Suppressor macrophage treated with lipopolysaccharide for 4 hours (primary cell): Measurements from ENCODE around the gene CHD5.
"Not testable (repeated sequence)": the region's sequence is repeated elsewhere in the genome, so short reads cannot be mapped to it uniquely, and the experiment has no call there.

Experiments used
- DNase-seq: peaks from one replicate; pipeline ENCODE4 v3.0.0-alpha.2; 2020

The CHD5 gene

GRCh38 chr1:6180268-6180706, at the start of gene CHD5:
Gene CHD5 (minus strand): TSS chr1:6180321. CDS start chr1:6180023, 298 bp downstream.
- no peak for DNase-seq

- DNase-seq = no peak
Measured at GRCh38 chr1:6225651-6226050, 45.5 kb upstream of the CHD5 start.

DNA sequence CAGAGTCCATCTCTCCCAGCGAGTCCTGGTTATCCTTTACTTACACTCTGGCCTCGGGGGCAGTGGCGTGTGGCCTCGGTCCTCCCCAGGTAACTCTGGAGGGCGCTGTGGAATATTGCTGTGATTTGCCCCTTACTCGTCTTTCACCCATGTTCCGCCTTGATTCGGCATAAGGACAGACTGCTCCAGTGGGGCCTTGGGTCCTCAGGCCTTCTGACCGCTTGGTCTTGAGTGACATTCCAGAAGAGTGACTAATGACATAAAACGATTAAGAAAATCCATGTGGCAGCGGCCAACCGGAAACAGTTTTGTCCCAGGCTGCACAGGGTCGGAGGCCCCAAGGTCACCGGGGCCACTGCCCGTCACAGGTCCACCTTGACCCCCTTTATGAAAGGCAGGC, 44.6 kb upstream of the CHD5 start:
- DNase-seq = no peak

- DNase-seq = no peak
Measured at GRCh38 chr1:6223617-6224016, 43.5 kb upstream of the CHD5 start.

DNA sequence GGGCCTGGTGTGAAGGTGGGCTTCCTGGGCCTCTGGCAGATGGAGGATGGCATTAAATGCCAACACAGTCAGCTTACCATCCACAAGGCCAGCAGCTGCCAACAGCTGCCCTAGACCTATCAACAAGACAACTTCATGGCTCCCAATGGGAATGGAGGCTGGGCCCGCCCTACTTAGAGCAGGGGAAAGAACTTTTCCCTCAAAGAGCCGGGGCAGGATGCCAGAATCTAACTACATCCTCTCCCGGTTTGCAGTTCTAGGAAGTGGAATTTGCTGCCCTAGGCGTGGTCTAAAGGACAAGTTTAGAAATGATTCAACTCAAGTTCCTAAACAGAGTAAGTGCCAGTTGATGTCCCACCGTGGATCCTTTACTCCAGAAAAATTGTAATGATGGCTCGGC, 42.5 kb upstream of the CHD5 start:
- no peak for DNase-seq

DNA sequence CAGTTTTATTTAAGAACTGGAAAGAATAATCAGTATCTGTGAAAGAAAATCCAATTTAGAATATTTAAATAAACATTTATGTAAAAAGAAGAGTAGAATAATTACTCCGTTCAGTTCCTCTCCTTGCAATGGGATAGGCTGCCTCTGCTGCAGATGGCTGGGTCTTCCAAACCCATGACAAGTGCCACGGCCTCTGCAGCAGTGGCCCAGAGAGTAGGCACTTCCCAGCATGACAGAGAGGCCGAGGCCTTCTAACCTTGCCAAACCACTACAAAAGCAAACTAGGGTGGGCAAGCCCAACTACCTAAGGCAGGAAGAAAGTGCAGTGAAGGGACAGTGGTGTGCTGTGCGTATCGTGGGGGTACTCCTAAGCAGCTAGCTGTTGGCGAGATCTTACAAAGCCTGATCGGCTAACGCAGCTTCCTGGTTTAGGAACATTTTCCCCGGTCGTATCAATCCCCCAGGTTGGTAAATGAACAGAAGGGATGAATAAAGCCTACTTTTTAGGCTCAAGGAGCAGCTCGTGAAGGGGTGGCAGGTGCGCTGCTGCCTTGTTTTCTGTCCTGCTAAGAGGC, 41.2 kb upstream of the CHD5 start:
- DNase-seq = no peak

- DNase-seq = no peak
Measured at GRCh38 chr1:6220236-6220635, 40.1 kb upstream of the CHD5 start.

DNA sequence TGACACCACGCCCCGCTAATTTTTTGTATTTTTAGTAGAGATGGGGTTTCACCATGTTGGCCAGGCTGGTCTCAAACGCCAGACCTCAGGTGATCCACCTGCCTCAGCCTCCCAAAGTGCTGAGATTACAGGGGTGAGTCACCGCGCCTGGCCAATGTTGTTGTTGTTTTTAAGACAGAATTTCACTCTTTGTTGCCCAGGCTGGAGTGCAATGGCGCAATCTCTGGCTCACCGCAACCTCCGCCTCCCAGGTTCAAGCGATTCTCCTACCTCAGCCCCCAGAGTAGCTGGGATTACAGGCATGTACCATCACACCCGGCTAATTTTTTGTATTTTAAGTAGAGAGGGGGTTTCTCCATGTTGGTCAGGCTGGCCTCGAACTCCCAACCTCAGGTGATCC, 39.5 kb upstream of the CHD5 start:
- not testable (repeated sequence) for DNase-seq

DNA sequence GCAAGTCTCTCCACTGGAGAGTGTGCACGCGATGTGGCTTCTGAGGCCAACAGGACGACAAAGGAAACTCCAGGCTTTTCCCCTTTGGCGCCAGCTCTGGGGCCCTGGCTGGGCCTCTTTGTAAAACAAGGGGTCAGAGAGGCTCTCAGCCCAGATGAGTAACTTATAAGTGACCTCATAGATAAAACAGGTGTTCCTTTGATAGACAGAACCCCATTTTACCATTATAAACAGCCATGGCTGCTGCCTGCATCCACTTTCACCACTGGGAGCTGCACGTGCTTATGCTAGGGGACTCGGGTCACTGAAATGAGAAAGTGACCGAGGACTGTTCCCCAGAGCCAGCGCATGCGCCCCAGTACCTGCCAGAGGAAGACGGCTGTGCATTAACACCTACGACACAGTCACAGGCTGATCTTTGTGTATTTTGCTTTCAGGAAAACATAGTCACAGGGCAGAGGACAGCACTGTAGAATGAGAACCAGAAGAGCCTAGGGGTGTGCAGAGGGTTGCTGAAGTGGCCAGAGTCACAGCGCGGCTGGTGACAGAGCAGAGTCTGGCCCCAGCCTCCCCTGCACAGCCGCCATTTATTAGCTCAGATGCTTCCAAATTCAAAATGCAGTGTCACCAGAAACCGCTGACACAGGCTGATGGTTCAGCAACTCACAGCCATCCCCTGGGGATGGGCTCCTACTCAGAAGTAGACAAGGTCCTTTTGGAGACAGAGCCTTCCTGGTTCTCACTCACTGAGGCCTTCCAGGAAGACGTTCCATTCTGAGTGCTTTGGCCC, 38.4 kb upstream of the CHD5 start:
- no peak for DNase-seq

DNA sequence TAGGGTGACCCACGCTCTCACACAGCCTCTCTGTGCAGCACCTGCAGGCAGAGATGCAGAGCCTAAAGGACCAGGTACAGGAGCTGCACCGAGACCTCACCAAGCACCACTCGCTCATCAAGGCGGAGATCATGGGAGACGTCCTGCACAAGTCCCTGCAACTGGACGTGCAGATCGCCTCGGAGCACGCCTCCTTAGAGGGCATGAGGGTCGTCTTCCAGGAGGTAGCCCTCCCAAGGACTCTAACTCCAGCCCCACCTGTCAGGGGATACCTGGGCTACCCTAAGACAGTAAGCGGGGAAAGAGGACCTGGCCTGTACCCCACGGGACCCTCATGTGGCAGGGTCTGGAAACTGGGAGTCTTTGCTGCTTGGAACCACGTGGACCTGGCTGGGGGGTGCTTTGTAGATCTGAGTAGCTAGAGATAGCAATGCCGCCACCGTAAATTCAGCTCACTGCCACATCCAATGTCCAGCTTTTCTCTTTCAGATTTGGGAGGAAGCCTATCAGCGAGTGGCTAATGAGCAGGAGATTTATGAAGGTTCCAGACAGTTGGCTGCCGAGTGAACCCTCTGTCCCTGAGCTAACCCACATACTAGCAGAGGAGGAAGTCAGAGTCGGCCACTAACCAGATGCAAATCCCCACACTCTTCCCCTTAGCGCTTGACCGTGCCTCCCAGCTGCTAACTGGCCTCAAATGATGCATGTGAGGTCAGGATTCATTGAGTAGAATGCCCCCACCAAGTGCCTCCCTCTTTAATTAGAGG, 32.3 kb upstream of the CHD5 start:
- no peak for DNase-seq

DNA sequence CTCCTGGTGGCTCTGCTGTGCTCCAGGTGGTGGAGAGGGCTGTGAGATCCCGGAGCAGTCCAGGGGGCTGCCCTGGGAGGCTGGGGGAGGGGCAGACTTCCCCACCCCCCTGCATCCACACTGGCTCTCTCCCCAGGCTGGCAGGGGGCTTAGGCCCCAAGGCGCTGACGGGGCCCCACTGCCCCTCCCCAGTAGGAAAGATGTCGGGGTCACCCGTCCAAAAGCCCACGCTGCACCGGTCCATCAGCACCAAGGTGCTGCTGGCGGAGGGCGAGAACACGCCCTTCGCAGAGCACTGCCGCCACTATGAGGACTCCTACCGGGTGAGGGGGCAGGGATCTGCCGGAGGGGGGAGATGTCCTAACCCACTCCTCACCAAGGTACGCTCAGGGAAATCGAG, 31.6 kb upstream of the CHD5 start:
- DNase-seq = no peak

GRCh38 chr1:6210591-6211355, 30.7 kb upstream of the CHD5 start:
- no peak for DNase-seq

- no peak for DNase-seq
Measured at GRCh38 chr1:6209661-6210580, 29.8 kb upstream of the CHD5 start.

DNA sequence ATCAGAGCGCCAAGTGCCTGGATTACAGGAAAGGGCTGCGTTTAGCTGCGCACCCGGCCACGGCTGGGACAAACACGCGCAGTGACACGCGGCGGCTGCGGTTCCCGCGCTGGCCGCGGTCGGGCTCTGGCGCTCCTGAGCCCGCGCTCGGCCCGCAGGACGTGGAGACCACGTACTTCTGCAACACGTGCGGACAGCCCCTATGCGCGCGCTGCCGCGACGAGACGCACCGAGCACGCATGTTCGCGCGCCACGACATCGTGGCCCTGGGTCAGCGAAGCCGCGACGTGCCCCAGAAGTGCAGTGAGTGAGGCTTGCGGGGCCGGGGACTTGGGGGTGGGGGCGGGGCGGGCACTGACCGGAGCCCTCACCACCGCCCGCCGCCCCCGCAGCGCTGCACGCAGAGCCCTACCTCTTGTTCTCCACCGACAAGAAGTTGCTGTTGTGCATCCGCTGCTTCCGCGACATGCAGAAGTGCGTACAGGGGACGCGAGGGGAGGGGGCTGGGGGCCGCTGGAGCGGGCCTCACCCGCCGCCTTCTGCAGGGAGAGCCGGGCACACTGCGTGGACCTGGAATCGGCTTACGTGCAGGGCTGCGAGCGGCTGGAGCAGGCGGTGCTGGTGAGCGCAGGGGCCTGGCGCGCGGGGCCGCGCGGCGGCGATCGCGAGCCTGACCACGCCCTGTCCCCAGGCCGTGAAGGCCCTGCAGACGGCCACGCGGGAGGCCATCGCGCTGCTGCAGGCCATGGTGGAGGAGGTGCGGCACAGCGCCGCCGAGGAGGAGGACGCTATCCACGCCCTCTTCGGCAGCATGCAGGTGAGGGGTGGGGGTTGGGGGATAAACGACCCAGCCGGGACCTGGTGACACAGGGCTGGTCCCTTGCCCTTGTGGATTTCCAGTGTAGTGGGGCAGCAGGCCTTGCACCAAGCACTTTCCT, 28.9 kb upstream of the CHD5 start:
- peak; percentile 68 for DNase-seq

- DNase-seq = no peak
Measured at GRCh38 chr1:6207921-6208320, 27.8 kb upstream of the CHD5 start.

- DNase-seq = no peak
Measured at GRCh38 chr1:6207075-6207885, 27.2 kb upstream of the CHD5 start.

GRCh38 chr1:6206520-6206855, 26.4 kb upstream of the CHD5 start:
- no peak for DNase-seq

GRCh38 chr1:6205849-6206519, 25.9 kb upstream of the CHD5 start, which contains the start of gene RNF207:
Gene RNF207 (plus strand): TSS chr1:6206119. CDS start chr1:6206536, 417 bp downstream.
- peak; percentile 29 for DNase-seq

DNA sequence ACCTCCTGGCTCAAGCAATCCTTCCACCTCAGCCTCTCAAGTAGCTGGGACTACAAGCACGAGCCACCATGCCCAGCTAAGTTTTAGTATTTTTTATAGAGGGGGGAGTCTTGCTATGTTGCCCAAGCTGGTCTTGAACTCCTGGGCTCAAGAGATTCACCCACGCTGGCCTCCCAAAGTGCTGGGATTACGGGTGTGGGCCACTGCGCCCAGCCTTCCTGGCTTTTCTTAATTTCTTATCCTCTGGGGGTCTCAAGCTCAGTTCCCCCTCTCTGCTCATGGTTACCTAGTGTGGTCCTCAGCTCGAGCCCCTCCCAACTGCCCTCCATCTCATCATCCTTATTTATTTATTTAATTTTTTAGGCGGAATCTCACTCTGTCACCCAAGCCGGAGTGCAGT, 22.1 kb upstream of the CHD5 start:
- DNase-seq = no peak
